HepG2 (cell line): ENCODE results near the gene FRRS1. TPM values are rescaled to one million over a fixed set of nuclear protein-coding genes. Genes with fewer than 3 reads are reported as not detected.

ENCODE experiments used
- ATAC-seq: fragments of 200-7000 bp; cut with Tn5 transposase; 3 replicates; pipeline ENCODE4 v1.9.1; 2020; ENCODE audit warnings: mild to moderate bottlenecking, moderate library complexity
- BruUV-seq: library from RNA; stranded (reverse); fragments of 400-500 nt; replicated peaks from 2 replicates; lab custom pipeline; 2021; lab: Mats Ljungman, UMichigan
- CTCF ChIA-PET: fragments of 300-600 bp; formaldehyde crosslinking; extraction: SDS; loops from one replicate; lab custom pipeline; 2021; ENCODE audit warnings: low total read pairs, inconsistent platforms, low intra/inter-chr PET ratio; lab: Yijun Ruan, JAX
- POLR2A ChIA-PET: fragments of 350-600 bp; sonication (Branson Sonifier 250); formaldehyde crosslinking; loops from one replicate; lab custom pipeline; 2020; ENCODE audit warnings: antibody characterized with exemption, inconsistent platforms; lab: Yijun Ruan, JAX
- DNase-seq: peaks from one replicate; pipeline ENCODE4 v3.0.0-alpha.2; 2015; ENCODE audit warnings: low spot score
- FAIRE-seq: peaks from 3 replicates; lab custom pipeline; 2011; peaks lifted over from hg19 to GRCh38; lab: Jason Lieb, UNC
- H2AFZ ChIP-seq: one replicate; pipeline ENCODE4 v1.6.1; 2011; ENCODE audit warnings: low read length, inconsistent platforms
- H3K27ac ChIP-seq: fragments of 300-600 bp; 3 replicates; pipeline ENCODE4 v1.8.0; 2011; ENCODE audit warnings: mixed run types, mild to moderate bottlenecking, mixed read lengths, low read length, inconsistent platforms; ENCODE audit not compliant: insufficient read depth; ENCODE audit errors: extremely low read length
- H3K27me3 ChIP-seq, 2 experiments: fragments of 200-600 bp in 1 of 2; 2 replicates in 1 of 2; 3 replicates in 1 of 2; pipeline versions ENCODE4 v1.6.0 to v1.8.0; 2011; ENCODE audit warnings: low read length in 2 of 2, mild to moderate bottlenecking in 2 of 2, moderate library complexity in 2 of 2, inconsistent platforms in 1 of 2; ENCODE audit not compliant: insufficient read depth in 2 of 2, control insufficient read depth in 1 of 2
- H3K36me3 ChIP-seq, 2 experiments: fragments of 200-600 bp in 1 of 2; replicated peaks in 1 of 2; 2 replicates in 1 of 2; 3 replicates in 1 of 2; pipeline versions ENCODE4 v1.5.1 to v1.8.0; 2011; ENCODE audit warnings: low read length in 2 of 2, inconsistent platforms in 1 of 2; ENCODE audit not compliant: insufficient read depth in 2 of 2, control insufficient read depth in 1 of 2
- H3K4me1 ChIP-seq: 2 replicates; pipeline ENCODE4 v1.5.1; 2012; ENCODE audit warnings: low read length, inconsistent platforms; ENCODE audit not compliant: insufficient read depth
- H3K4me2 ChIP-seq: 2 replicates; pipeline ENCODE4 v1.6.0; 2011; ENCODE audit warnings: low read depth, low read length, inconsistent platforms
- H3K4me3 ChIP-seq, 3 experiments: fragments of 200-600 bp in 1 of 3; sonication (generic), shearing (Covaris generic) in 1 of 3; replicated peaks in 1 of 3; 2 replicates each; pipeline ENCODE4 v1.5.1; 2011 to 2016; ENCODE audit warnings: low read length in 3 of 3, inconsistent platforms in 2 of 3, low read depth in 2 of 3, mild to moderate bottlenecking in 2 of 3, control low read depth in 1 of 3, mixed read lengths in 1 of 3; ENCODE audit not compliant: insufficient read depth in 1 of 3
- H3K79me2 ChIP-seq: one replicate; pipeline ENCODE4 v1.6.1; 2011; ENCODE audit warnings: low read length, inconsistent platforms; ENCODE audit not compliant: insufficient read depth
- H3K9ac ChIP-seq: 2 replicates; pipeline ENCODE4 v1.6.0; 2011; ENCODE audit warnings: mild to moderate bottlenecking, low read depth, low read length, inconsistent platforms; ENCODE audit not compliant: insufficient read depth
- H3K9me3 ChIP-seq: 2 replicates; pipeline ENCODE4 v1.5.1; 2012; ENCODE audit warnings: mild to moderate bottlenecking, low read length
- H4K20me1 ChIP-seq: 2 replicates; pipeline ENCODE4 v1.6.0; 2011; ENCODE audit warnings: inconsistent platforms, mild to moderate bottlenecking, low read length, moderate library complexity; ENCODE audit not compliant: insufficient read depth
- ATF7 ChIP-seq, 2 experiments: fragments of 450-650 bp in 1 of 2; sonication (generic) in 1 of 2; formaldehyde crosslinking in 1 of 2; IDR thresholded peaks; 2 replicates each; pipeline versions ENCODE4 v1.4.0 to v1.6.1; 2016 to 2020; ENCODE audit warnings: antibody characterized with exemption in 1 of 2, mild to moderate bottlenecking in 1 of 2, missing genetic modification reagents in 1 of 2
- BORCS8-MEF2B ChIP-seq: sonication (generic); formaldehyde crosslinking; IDR thresholded peaks from 2 replicates; pipeline ENCODE4 v1.8.0; 2022; ENCODE audit warnings: mild to moderate bottlenecking, missing genetic modification reagents
- CEBPB ChIP-seq: IDR thresholded peaks from 2 replicates; pipeline ENCODE4 v1.6.1; 2011; ENCODE audit warnings: low read depth, low read length, improper control_type of control experiment, borderline replicate concordance
- ELF4 ChIP-seq: sonication (generic); formaldehyde crosslinking; IDR thresholded peaks from 2 replicates; pipeline ENCODE4 v1.5.0; 2020; ENCODE audit warnings: missing genetic modification reagents, mild to moderate bottlenecking, moderate library complexity, borderline replicate concordance
- NR2F1 ChIP-seq, 2 experiments: fragments of 450-650 bp in 1 of 2; formaldehyde crosslinking in 1 of 2; IDR thresholded peaks; 2 replicates each; pipeline versions ENCODE4 v1.5.0 to v1.6.1; 2016 to 2020; ENCODE audit warnings: mild to moderate bottlenecking in 1 of 2, missing compliant biosample characterization in 1 of 2, missing genetic modification reagents in 1 of 2, moderate library complexity in 1 of 2
- PLSCR1 ChIP-seq: sonication (generic); formaldehyde crosslinking; IDR thresholded peaks from 2 replicates; pipeline ENCODE4 v1.5.0; 2020; ENCODE audit warnings: missing genetic modification reagents, mild to moderate bottlenecking, borderline replicate concordance
- RBFOX2 ChIP-seq: fragments of 200-400 bp; formaldehyde crosslinking; IDR thresholded peaks from 2 replicates; pipeline ENCODE4 v1.6.1; 2017; ENCODE audit warnings: low read depth, mild to moderate bottlenecking, low read length
- ZFP36L2 ChIP-seq: sonication (generic); formaldehyde crosslinking; IDR thresholded peaks from 2 replicates; pipeline ENCODE4 v1.4.0; 2020; ENCODE audit warnings: missing genetic modification reagents
- ZMYM4 ChIP-seq: sonication (generic); formaldehyde crosslinking; IDR thresholded peaks from 2 replicates; pipeline ENCODE4 v1.8.1; 2023; ENCODE audit warnings: mild to moderate bottlenecking, missing genetic modification reagents
- ZNF446 ChIP-seq: sonication (generic); formaldehyde crosslinking; IDR thresholded peaks from 2 replicates; pipeline ENCODE4 v1.5.0; 2020; ENCODE audit warnings: mild to moderate bottlenecking, missing genetic modification reagents
- ZNF547 ChIP-seq: sonication (generic); formaldehyde crosslinking; IDR thresholded peaks from 2 replicates; pipeline ENCODE4 v1.5.1; 2020; ENCODE audit warnings: mild to moderate bottlenecking, missing genetic modification reagents
- ZNF644 ChIP-seq: IDR thresholded peaks from 2 replicates; pipeline ENCODE4 v1.6.1; 2016; ENCODE audit warnings: low read depth
- ZNF775 ChIP-seq: sonication (generic); formaldehyde crosslinking; IDR thresholded peaks from 2 replicates; pipeline ENCODE4 v1.4.0; 2020; ENCODE audit warnings: missing genetic modification reagents, mild to moderate bottlenecking, moderate library complexity, borderline replicate concordance
- WGBS: methylation state at CpG from one replicate; pipeline ENCODE4 v1.1.6; 2017; ENCODE audit warnings: low lambda C conversion rate; 5-methylcytosine and 5-hydroxymethylcytosine counted together
- in situ Hi-C: cut with HindIII; loops from 2 replicates; pipeline ENCODE4 v1.10.0; 2017; ENCODE audit warnings: low pct_unique_long_range_greater_than_20kb; ENCODE audit not compliant: extremely low pct_ligation_motif_present
- intact Hi-C: fragments of 100-400 bp; cut with micrococcal nuclease; formaldehyde crosslinking; loops from one replicate; pipeline ENCODE4 v1.10.0; 2022; ENCODE audit not compliant: unreplicated experiment
- polyA plus RNA-seq, 8 experiments: library from polyadenylated mRNA; depleted of rRNA in 3 of 8; stranded (reverse) in 7 of 8; unstranded in 1 of 8; fragments of >200 nt; fragmentation: Illumina TruSeq in 4 of 8; extraction: Trizol in 4 of 8; gene quantifications; 2 replicates each; pipeline versions ENCODE4 v1.2.1 to v1.2.3, GENCODE V29; 2011 to 2016; ENCODE audit warnings: low read depth in 4 of 8, missing spikeins in 1 of 8, mixed read lengths in 1 of 8; ENCODE audit not compliant: insufficient read depth in 1 of 8
- total RNA-seq, 5 experiments: library from RNA; depleted of rRNA; stranded (reverse); fragments of >200 nt; fragmentation: Illumina TruSeq; extraction: Trizol; gene quantifications; 2 replicates each; pipeline ENCODE4 v1.2.3, GENCODE V29; 2016; ENCODE audit warnings: low read depth in 1 of 5

Gene FRRS1
- total and polyA plus RNA-seq, 2 of the 13 experiments (the other 11 are each of a cell fraction or from before 2014, with no cell fraction given) = 22.6 to 23.4 TPM

- H3K79me2 ChIP-seq = no peaks in the 10 kb centered on the region
- 91% methylated on average over 4 of the region's 4 CpGs for WGBS
- H3K4me1 ChIP-seq = 0 out of 2 replicates have a peak, but pooled peaks cover 7% of the 10 kb centered on the region
- no TSS peak for BruUV-seq
- no peaks in the 10 kb centered on the region for H4K20me1 ChIP-seq
- DNase-seq (no peak), FAIRE-seq (no peak), ATAC-seq (no peak)
- H3K36me3 ChIP-seq = peaks cover 14 to 62% of the 10 kb centered on the region in 2 experiments
- H3K9ac ChIP-seq = no peak overlapping the region
- no peaks in the 10 kb centered on the region for H3K27me3 ChIP-seq
- no peak overlapping the region for H3K27ac ChIP-seq
- H3K9me3 ChIP-seq = no peaks in the 10 kb centered on the region
- H3K4me3 ChIP-seq = no peak overlapping the region
- no peak overlapping the region for H2AFZ ChIP-seq
- CTCF ChIA-PET = no interaction called here
- in situ Hi-C loops = no loop called here
- H3K4me2 ChIP-seq = no peak overlapping the region
- TF ChIP-seq ZNF446 (CRISPR knock-in tag) (no peak), RBFOX2 (no peak), ZNF775 (CRISPR knock-in tag) (no peak), BORCS8-MEF2B (CRISPR knock-in tag) (no peak), ZMYM4 (CRISPR knock-in tag) (no peak), NR2F1 (CRISPR knock-in tag; IDR thresholded peaks at IDR 0.05) (no peak), ZFP36L2 (CRISPR knock-in tag) (no peak), ELF4 (CRISPR knock-in tag) (no peak), ZNF547 (CRISPR knock-in tag) (no peak)
- TF ChIP-seq, all 625 proteins: peak for 0
- POLR2A ChIA-PET = no interaction called here
- intact Hi-C loops = no loop called here
Measured at GRCh38 chr1:99669376-99669775, 97.1 kb downstream of the FRRS1 start.

DNA sequence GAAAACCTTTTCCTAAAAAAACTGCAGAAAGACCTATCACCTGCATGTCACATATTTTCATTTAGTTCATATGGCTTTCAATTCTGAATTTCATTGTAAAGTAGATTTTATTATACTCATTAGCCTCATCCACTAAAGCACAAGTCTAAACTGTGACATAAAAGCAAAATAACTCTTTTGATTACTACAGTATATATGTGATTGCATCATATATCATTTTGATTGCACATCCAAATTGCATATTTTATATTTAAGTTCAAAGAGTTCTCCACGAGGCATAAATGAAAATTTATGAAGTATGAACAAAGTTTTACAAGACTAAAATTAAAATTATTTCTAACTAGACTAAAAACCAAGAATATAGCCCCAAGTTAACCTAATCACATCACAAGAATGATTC lies 101.2 kb downstream of the FRRS1 start:
- Histone ChIP-seq H4K20me1 (no peaks in the 10 kb centered on the region), H3K9me3 (no peaks in the 10 kb centered on the region), H3K9ac (no peak overlapping the region), H2AFZ (no peak overlapping the region), H3K4me2 (no peak overlapping the region), H3K79me2 (no peaks in the 10 kb centered on the region), H3K27ac (no peak overlapping the region), H3K4me1 (peaks cover 15% of the 10 kb centered on the region), H3K36me3 (peaks cover 13 to 52% of the 10 kb centered on the region in 2 experiments), H3K27me3 (no peaks in the 10 kb centered on the region), H3K4me3 (no peak overlapping the region)
- ATAC-seq (no peak), FAIRE-seq (no peak), DNase-seq (no peak)
- ChIA-PET POLR2A (no interaction called here), CTCF (no interaction called here)
- TF ChIP-seq CEBPB (peak; percentile 68; the same call in 1 of the 2 replicates), PLSCR1 (CRISPR knock-in tag) (no peak), ZNF644 (no peak), ATF7 (IDR thresholded peaks at IDR 0.05) (peak; percentile 25; the same call in 1 of the 2 replicates), ATF7 (CRISPR knock-in tag; IDR thresholded peaks at IDR 0.05) (no peak)
- in situ Hi-C loops (no loop called here), intact Hi-C loops (no loop called here)
- 91% methylated on average over 1 of the region's 1 CpG for WGBS
- no TSS peak for BruUV-seq
